GM21723 (cell line): ENCODE data around the gene SPAG17.

Experiments used
- ATAC-seq: cut with Tn5 transposase; IDR thresholded peaks from one replicate; pipeline ENCODE4 v1.9.1; 2021; ENCODE audit warnings: mild to moderate bottlenecking, moderate library complexity; ENCODE audit not compliant: unreplicated experiment

Gene SPAG17

DNA sequence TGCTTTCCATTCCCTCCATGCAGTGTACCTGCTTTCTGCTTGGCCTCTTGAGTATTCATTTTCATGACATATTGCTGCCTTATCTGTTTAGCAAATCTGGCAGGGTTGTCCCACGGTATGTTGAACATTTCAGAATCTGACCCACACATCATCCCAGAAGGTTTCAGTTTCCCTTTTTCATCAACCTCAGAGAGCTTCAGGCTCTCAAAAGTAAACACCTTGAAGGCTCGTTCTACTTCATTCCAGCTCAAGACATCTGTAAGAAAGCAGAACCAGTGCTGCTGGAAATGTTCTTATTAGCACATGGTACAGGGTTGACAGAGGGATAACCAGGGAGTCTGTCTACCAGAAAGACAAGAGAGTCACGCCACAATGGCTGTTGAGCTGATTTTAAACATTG is 103.6 kb downstream of the SPAG17 start:
- ATAC-seq: peak; percentile 72

DNA sequence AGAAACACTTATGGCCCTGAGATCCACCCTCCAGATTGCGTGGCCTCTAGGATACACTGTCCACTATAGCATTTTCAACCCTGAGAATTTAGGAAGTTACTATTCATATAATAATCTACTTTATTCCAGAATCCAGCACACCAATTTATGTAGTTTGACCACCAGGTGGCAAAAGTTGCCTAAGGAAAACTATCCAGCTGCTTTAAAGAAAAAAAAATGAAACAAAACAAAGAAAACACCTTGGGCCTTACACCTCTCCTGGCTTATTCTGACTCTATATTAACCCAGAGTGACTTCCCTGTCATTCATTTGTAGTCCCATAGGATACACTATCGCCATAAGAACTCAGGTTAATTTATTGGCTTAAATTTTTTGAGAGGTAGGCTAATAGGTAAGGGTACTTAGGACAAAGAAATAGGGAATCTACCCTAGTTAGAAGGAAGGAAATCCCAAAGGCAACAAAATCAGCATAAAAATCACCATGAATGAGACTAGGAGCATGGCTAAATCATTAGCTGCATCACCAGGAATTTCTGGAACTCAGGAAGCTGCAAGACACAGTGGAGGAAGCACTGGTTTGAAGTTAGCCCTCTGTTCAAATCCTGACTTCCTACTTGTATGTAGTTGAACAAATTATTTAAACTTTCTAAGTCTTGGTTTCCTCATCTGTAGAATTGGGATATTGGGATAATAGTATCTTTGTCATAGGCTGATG is 107.5 kb downstream of the SPAG17 start:
- no peak for ATAC-seq

DNA sequence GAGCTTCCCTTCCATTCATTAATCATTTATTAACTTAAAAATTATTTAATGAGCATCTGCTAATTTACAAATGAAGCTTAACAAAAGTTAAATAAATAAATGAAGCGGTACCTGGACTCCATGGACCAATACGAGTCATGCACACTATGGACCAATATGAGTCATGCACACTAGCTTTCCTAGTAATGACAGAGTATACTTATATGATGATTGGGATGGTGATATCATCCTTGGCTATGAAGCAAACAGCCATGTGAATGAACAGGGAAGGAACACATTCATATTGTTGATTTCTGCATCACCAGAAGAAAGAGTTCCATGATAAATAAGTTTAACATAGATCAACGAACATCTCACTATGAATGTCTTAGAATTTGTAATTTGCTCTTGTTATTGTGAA is 109.9 kb downstream of the SPAG17 start:
- no peak for ATAC-seq

DNA sequence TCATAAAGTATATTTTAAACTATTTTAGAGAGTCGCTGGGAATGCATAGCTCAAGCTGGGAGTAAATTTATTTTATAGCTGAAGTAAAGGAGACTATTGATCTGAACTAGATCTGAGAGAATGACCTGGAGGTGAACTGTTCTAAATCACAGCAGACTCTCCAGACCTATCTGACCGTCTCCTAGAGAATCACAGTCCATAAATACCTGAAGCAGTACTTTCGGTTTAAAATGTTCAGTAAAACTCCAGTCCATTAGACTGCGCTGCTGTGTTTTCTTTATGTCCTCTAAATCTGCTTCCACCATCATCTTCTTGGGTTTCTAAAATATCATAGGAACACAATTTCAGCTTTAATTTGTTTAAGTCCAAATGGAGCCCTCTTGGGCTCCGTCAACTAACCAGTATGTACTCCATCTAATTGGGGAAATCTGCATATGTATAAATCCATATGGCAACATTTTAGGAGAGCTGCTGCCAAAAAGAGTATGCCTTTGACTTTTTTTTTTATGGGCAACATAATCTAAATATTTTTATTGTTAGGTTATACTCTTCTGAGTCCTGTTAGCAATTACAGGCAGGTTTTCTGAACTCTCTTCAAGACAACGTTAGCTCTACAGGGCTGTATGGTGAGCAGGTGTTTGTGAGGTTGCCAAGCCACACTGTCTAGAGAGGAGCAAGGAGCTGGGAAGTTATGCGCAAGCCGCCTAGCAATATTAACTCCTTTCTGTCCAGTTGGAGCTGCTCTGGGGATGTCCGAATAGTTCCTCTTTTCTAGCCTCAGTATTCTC is 111.2 kb downstream of the SPAG17 start:
- ATAC-seq: no peak

DNA sequence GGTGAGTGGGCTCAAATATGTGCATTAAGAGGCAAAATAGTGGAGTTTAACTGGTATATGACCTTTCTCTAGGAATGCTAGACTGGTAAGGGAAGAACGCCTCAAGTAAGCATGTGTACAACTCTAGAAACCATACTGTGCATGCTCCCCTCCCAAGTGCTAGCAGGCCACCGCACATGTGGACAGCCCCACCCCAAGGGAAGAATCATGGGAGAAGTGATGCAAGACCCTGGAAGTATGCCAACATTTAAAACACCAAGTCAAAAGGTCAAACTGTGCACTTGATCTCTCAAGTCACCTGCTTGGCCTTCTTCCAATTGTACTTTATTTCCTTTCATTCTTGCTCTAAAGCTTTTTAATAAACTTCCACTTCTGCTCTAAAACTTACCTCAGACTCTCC is 135.0 kb downstream of the SPAG17 start:
- no peak for ATAC-seq

DNA sequence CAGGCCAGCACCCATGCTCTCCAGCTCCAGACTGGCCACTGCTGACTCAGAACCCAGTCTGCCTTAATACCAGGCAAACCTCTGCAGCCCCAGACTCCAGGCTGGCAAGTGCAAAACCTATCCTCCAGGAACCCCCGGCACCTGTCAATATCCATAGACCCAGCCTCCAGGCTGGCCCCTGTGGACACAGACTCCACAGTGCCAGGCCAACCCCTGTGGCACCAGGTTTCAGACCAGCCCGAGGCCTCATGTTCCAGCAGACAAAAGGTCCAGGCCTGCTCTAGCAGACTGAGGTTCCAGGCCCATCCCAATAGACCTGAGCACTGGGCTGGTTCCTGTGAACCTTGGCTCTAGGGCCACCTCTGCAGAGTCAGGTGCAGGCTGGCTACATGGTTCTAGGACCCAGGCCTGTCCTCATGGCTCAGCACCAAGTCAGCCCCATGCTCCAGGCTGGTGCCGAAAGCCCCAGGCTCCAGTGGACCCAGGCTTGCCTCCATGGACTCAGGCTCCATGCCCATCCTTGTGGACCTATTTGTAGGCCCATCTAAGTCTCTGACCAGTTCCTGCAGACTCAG is 137.3 kb downstream of the SPAG17 start:
- no peak for ATAC-seq

DNA sequence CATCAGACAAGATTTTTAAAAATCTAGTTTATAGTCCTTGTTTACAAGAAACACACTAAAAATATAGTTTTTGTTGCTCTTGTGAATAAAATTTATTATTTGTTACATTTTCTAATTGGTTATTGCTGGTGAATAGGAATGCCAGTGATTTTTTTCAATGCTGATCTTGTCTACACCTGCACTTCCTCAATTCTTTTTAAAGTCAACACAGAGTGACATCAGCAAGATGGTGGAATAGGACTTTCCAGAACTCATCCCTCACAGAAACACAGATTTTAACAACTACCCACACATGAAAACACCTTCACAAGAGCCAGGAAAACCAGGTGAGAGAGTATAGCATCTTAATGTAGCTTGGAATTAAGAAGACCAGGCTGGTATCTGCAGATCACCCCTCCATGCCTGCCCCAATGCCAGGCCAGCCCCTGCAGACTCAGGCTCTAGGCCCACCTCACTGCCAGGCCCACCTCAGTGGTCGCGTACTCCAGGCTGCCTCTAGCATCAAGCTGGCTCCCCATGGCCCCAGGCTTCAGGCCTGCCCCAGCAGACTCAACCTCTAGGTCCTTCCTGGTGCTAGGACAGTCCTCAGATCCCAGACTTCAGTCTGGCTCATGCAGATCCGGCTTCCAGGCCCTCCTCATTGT is 137.9 kb downstream of the SPAG17 start:
- no peak for ATAC-seq

DNA sequence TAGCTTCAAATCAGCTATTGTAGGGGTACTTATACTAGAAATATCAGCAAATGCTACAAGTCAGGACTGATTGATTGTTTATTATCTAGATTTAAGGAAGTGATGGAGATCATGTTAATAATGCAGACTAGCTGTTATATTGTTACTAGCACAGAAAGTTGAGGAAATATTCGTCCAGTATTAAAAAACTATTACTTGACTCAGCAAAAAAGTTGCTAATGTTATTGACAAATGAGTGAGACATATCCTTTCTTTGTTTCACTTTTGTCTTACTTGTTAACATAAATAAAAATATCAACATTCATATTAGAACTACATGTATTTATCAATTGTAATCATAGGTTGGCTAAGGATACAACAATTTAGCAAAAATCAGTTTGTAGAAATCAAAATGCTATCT is 141.4 kb downstream of the SPAG17 start:
- ATAC-seq: no peak

DNA sequence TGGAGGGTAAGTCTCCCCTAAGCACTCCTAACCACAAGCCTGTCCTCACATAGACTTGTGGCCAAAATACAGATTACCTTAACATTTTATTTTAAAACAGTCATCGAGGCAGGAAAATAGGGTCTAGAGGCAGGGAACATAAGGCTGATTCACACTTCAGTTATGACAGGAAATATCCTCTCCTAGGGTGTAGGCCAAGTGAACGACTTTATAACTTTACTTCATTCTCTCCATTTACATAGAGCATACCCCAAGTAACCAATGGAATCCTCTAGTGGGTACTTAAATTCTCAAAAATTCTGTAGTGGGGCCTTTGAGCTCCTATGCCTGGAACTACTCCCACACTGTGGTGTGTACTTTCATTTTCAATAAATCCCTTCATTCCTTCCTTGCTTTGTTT is 142.5 kb downstream of the SPAG17 start:
- ATAC-seq: no peak

DNA sequence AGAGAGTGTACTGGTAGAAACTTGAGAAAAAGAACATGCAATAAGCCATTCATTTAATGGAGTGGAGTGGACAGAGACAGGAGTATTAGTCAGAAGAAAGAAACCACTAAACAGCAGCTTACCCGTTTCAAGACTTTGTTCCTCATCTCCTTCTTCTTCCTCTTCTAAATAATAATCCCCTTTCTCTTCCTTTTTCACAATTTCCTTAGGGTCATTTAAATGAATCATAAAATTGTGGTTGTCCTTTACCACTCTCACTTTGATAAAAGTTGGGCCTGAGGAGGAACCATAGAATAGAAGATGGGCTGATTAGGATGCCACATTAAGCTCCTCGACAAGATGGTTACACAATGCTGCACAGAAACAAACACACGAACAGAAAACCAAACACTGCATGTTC is 145.9 kb downstream of the SPAG17 start:
- ATAC-seq: no peak

DNA sequence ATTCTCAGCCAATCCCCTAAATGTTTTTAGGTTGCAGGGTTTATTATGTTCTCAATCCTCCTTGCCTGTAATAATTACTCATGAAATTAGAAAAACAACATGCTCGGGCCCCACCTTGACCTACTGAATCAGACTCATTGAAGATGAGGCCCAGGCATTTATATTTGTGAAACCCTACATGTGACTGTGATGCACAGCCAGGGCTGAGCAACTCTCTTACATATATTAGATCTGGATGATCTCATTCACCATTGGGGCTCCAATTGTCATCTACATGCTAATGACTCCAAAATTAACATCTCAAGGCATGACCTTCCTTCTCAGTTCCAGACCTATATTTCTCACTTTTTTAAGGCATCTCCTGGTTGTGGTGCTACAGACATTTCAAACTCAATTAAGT is 152.1 kb downstream of the SPAG17 start:
- ATAC-seq: no peak

DNA sequence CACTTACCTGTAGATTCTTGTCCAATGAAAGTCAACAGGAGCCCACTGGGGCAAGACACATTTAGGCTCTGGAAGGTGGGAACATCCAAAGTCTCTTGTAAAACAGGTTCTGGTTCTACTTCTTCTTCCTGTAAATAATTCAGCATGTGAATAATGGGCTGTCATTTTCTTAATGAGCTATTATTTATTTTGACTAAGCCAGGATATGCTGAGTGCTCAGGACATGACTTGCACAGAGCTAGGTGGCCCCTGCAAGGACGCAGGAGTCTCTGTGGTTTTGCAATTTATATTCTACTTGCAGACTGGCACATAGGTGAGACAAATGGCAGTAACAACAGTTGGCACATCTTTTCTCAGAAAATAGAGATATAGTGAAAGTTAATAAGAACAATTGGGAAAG is 156.8 kb downstream of the SPAG17 start:
- ATAC-seq: no peak

DNA sequence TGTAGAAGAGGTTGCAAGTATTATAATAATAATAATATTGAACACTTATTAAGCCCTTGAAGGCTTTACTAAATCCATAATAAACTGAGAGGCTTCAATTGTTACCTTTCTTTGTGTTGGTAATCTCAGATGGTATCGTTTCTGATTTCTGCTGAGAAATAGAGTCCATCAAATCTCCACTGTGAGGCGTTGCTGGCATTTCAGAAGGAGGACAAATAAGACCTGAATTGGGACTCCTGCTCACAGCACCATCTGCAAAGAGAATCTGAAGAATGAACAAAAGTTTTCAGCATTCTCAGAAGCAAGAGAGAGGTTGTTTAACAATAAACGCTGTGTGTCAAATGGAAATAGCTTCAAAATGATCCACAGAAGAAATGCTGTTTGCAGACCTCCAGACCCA is 161.8 kb downstream of the SPAG17 start:
- no peak for ATAC-seq

DNA sequence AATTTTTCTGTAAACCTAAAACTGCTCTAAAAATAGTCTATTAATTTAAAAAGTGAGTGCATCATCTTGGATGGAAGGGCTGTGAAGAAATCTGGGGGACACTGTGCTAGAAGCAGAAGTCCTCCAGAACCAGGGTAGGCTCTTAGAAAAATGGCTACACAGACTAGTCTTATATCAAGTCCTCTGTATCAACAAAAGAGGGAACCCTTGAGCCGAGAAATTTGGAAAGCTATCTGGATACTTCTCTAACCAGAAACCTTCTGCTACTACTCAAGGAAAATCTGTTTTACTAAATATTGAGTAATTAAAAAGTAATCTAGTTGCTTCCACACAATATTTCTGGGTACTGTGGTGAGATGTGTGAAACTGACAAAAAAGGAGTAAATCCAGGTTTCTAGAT is 163.4 kb downstream of the SPAG17 start:
- ATAC-seq: no peak

DNA sequence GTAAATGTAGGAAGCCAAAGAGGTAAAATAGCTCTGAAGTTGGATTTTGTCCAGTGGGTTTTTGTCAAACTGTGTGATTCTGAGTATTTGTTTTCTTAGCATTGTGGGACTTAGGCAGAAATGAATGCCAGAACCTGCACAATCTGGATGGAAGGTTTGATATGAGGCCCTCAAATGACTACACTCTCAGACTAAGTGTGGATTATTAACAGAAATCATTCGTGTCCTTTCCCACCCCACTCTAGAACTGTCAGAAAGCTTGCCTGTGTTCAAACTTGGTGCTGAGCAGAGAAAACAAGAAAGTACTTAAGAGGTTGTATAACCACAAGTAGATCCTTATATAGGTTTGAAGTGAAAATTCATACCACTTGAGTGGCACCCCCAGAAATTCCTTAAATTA is 167.0 kb downstream of the SPAG17 start:
- no peak for ATAC-seq

DNA sequence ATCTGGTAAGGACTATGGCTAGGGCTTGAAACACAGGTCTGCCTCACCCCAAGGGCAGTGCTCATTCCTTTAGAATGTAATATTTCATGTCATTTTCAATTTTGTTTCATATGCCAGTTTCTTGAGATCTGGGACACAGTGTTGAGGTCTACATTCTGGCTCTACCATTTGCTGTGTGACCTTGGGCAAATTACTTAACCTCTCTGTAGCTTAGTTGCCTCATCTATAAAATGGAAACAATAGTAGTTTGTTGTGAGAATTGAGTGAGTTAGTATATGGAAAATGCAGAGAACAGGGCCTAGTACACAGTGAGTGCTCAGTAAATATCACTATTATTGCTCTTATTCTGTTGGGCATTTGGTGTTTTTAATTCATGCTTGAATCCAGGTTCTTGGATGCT is 171.1 kb downstream of the SPAG17 start:
- no peak for ATAC-seq

DNA sequence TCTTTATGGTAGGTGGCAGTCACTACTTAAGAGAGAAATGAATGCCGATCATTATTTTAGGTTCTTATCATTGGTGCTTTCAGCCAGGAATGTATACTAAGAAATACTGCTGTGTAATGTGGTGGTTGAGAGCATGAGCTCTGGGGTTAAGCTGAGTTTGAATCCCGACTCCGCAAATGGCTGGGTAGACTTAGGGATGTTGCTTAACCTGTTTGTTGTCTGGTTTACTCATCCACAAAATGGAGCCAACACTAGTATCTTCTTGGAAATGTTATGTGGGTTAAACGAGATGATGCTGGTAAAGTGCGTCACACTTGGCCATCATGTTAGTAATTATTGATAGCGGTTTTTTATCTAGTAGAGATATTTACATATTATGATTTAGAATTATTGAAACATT is 171.7 kb downstream of the SPAG17 start:
- ATAC-seq: no peak

DNA sequence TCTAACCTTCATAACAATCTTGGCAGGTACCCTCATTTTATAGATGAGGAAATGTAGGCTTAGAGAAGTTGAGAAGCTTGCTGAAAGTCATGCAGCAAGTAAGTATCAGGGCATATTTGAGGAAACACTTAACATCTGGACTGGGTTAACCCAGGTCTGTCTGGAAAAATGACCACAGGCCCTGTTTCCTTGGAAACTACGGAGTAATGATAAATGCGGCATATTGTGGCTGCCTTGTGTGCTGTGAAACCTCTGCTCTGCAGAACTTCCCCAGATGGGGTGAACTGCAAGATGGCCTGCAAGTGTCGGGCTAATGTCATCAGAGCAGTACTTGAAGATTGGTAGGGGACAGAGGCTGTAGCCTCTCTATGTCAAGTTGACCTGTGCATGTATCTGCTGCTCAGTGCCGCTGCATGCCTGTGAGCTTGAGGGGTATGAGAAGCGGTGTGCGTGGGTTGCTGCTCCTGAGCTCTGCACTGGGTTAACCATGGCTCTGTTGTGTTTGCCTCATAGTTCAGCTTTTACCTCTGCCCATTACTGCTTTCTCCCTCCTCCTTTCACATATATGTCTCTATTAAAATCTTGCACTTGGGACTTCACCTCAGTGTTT is 172.4 kb downstream of the SPAG17 start:
- no peak for ATAC-seq

DNA sequence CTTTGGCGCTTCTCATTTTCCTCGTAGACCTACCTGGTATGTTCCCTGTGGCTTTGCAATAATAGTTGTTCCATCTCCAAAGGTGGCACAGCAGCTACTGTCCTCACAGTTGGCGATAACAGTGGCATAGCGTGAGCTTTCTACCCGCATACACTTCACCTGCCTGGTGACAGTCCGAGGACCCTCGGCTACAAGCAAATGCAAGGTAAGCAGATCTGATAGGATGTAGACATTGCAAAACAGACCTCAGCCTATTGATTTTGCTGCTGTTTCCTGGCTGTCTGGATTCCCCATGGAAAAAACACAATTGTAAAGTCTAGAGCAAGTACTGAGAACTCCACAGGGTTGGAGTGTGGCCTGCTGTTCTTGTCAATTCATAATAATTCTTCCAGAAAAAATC is 177.0 kb downstream of the SPAG17 start:
- no peak for ATAC-seq

DNA sequence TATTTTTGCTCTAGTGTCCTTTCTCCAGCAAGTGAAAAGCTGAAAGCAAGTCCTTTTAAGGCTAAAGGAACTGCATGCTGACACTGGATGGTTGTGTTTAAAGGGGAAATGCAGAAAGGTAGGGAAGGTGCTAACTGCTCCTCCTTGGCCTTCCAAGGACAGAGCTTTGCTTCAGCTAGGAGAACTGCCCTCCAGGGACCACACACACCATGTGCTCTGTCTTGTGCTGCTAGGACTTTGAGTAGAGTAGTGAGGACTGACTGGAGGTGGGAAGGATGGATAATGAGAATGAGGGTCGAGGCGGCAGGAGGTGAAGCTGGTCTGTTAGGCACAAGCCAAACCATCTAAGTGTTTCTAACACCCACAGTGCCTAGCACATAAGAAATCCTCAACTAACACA is 177.6 kb downstream of the SPAG17 start:
- ATAC-seq: no peak

DNA sequence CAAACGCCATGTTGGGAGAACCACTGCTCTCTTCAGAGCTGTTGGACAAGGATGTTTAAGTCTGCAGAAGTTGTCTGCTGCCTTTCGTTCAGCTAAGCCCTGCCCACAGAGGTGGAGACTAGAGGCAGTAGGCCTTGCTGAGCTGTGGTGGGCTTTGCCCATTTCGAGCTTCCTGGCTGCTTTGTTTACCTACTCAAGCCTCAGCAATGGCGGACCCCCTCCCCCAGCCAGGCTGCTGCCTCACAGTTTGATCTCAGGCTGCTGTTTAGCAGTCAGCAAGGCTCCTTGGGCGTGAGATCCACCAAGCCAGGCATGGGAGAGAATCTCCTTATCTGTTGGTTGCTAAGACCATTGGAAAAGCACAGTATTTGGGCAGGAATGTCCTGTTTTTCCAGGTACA is 180.7 kb downstream of the SPAG17 start:
- ATAC-seq: no peak
